Measurements from ENCODE around the gene PAIP2.
"Not testable (repeated sequence)": the region's sequence is repeated elsewhere in the genome, so short reads cannot be mapped to it uniquely, and the experiment has no call there.

PAIP2 gene

GRCh38 chr5:139378941-139379361 lies 37.3 kb downstream of the PAIP2 start:
- DNase-seq (ENCODE audit: low spot score) = no peak

- DNase-seq (ENCODE audit: low spot score) = no peak
Observed at GRCh38 chr5:139379626-139380449, 38.2 kb downstream of the PAIP2 start.

GRCh38 chr5:139381837-139382761 lies 40.4 kb downstream of the PAIP2 start:
- no peak for DNase-seq (ENCODE audit: low spot score)

GRCh38 chr5:139382807-139383206 lies 41.2 kb downstream of the PAIP2 start:
- no peak for DNase-seq (ENCODE audit: low spot score)

GRCh38 chr5:139383275-139383992 lies 41.8 kb downstream of the PAIP2 start, which contains the start of gene SLC23A1:
TSS of gene SLC23A1 (minus strand) at chr5:139383297. CDS start at chr5:139383253, 44 bp downstream.
- DNase-seq (ENCODE audit: low spot score) = no peak

- no peak for DNase-seq (ENCODE audit: low spot score)
Observed at GRCh38 chr5:139383993-139384590, 42.4 kb downstream of the PAIP2 start.

- DNase-seq (ENCODE audit: low spot score) = no peak
Observed at GRCh38 chr5:139384591-139385051, 43.0 kb downstream of the PAIP2 start.

- DNase-seq (ENCODE audit: low spot score) = peak; percentile 44
Observed at GRCh38 chr5:139385061-139386049, 43.7 kb downstream of the PAIP2 start.

GRCh38 chr5:139386050-139386438 lies 44.4 kb downstream of the PAIP2 start:
- no peak for DNase-seq (ENCODE audit: low spot score)

GRCh38 chr5:139386956-139387355 lies 45.3 kb downstream of the PAIP2 start:
- DNase-seq (ENCODE audit: low spot score) = not testable (repeated sequence)

GRCh38 chr5:139387611-139388197 lies 46.0 kb downstream of the PAIP2 start:
- no peak for DNase-seq (ENCODE audit: low spot score)

GRCh38 chr5:139388198-139388821 lies 46.7 kb downstream of the PAIP2 start:
- DNase-seq (ENCODE audit: low spot score) = no peak

- DNase-seq (ENCODE audit: low spot score) = no peak
Observed at GRCh38 chr5:139389701-139390638, 48.3 kb downstream of the PAIP2 start, which contains the start of gene MZB1. TSS of gene MZB1 (minus strand) at chr5:139389913. CDS start at chr5:139389856, 57 bp downstream.

GRCh38 chr5:139390639-139391569 lies 49.2 kb downstream of the PAIP2 start:
- no peak for DNase-seq (ENCODE audit: low spot score)

GRCh38 chr5:139391570-139392323 lies 50.1 kb downstream of the PAIP2 start:
- DNase-seq (ENCODE audit: low spot score) = peak; percentile 90

GRCh38 chr5:139392324-139392677 lies 50.6 kb downstream of the PAIP2 start:
- DNase-seq (ENCODE audit: low spot score) = peak; percentile 44

Data from SW480 (cell line).